ENCODE data around the gene CEP128.

The CEP128 gene

GRCh38 chr14:80780500-80780899 is 161.0 kb downstream of the CEP128 start:
- no peak for DNase-seq

GRCh38 chr14:80776657-80777056 is 164.9 kb downstream of the CEP128 start:
- DNase-seq, result no peak

GRCh38 chr14:80776186-80776585 is 165.4 kb downstream of the CEP128 start:
- no peak for DNase-seq

- no peak for DNase-seq
These were observed 169.0 kb downstream of the CEP128 start for GRCh38 chr14:80772504-80772903.

GRCh38 chr14:80771201-80771600 is 170.3 kb downstream of the CEP128 start:
- DNase-seq, result no peak

- DNase-seq, result no peak
These were observed 171.2 kb downstream of the CEP128 start for GRCh38 chr14:80770114-80770908.

GRCh38 chr14:80768646-80769045 is 172.9 kb downstream of the CEP128 start:
- no peak for DNase-seq

- DNase-seq, result no peak
These were observed 176.5 kb downstream of the CEP128 start for GRCh38 chr14:80764921-80765507.

GRCh38 chr14:80764496-80764895 is 177.0 kb downstream of the CEP128 start:
- no peak for DNase-seq

GRCh38 chr14:80762641-80763228 is 178.8 kb downstream of the CEP128 start:
- no peak for DNase-seq

GRCh38 chr14:80754696-80755095 is 186.8 kb downstream of the CEP128 start:
- DNase-seq, result no peak

- no peak for DNase-seq
These were observed 190.3 kb downstream of the CEP128 start for GRCh38 chr14:80751285-80751684.

GRCh38 chr14:80726211-80726610 is 215.3 kb downstream of the CEP128 start:
- DNase-seq, result no peak

GRCh38 chr14:80718940-80719339 is 222.6 kb downstream of the CEP128 start:
- DNase-seq, result no peak

- DNase-seq, result no peak
These were observed 227.1 kb downstream of the CEP128 start for GRCh38 chr14:80714474-80714873.

GRCh38 chr14:80713076-80713850 is 228.3 kb downstream of the CEP128 start:
- no peak for DNase-seq

GRCh38 chr14:80705241-80705980 is 236.1 kb downstream of the CEP128 start:
- DNase-seq, result no peak

GRCh38 chr14:80700601-80701000 is 240.9 kb downstream of the CEP128 start:
- no peak for DNase-seq

GRCh38 chr14:80699861-80700260 is 241.7 kb downstream of the CEP128 start:
- no peak for DNase-seq

GRCh38 chr14:80698974-80699373 is 242.6 kb downstream of the CEP128 start:
- DNase-seq, result no peak

GRCh38 chr14:80695869-80696268 is 245.7 kb downstream of the CEP128 start:
- DNase-seq, result no peak

Data from anterior cingulate cortex (tissue), 58 donors.